AG04449 (cell line): ENCODE results near the gene DMPK.

Experiments used
- CTCF ChIA-PET: fragments of 350-600 bp; formaldehyde crosslinking; extraction: SDS; loops from one replicate; lab custom pipeline; 2021; ENCODE audit warnings: antibody characterized with exemption; lab: Yijun Ruan, JAX
- POLR2A ChIA-PET: fragments of 400-600, 350-600 bp; formaldehyde crosslinking; extraction: SDS; loops from one replicate; lab custom pipeline; 2020; ENCODE audit warnings: antibody characterized with exemption, inconsistent platforms; lab: Yijun Ruan, JAX
- DNase-seq: peaks from one replicate; pipeline ENCODE4 v3.0.0-alpha.2; 2010; ENCODE audit warnings: low read depth, low spot score
- H3K4me3 ChIP-seq: 2 replicates; pipeline ENCODE4 v1.5.1; 2011; ENCODE audit warnings: low read depth, mild to moderate bottlenecking, control low read depth, low read length
- TF ChIP-seq, protein P1 (sequence below): IDR thresholded peaks from one replicate; pipeline ENCODE4 v1.5.1; 2011; ENCODE audit warnings: mild to moderate bottlenecking, moderate library complexity, low read length, control low read depth, inconsistent platforms; ENCODE audit not compliant: insufficient read depth; ENCODE audit errors: missing control alignments

The DMPK gene

DNA sequence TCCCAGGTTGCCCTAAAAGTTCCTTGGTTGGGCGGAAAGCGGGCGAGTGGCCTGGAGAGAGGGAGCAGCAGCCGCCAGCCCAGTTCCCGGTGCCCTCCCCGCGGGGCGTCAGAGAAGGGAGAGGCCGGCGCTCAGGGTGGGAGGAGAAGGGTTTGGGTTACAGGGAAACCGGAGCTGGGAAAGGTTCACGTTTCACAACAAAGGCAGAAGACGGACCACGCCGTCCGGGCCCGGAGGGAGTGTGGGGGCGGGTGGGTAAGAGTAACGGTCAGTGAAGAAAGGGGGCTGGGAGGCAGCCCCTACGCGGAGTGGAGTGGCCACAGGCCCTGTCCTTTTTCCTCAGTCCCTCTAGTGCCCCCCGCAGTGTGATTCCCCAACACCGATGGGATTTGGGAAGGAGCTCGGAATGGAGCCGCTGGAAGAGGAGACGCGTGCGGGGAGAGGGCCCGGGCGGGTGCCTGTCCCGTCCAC is 14.8 kb downstream of the DMPK start:
- DNase-seq, result peak; percentile 45
- TF ChIP-seq, protein P1, sequence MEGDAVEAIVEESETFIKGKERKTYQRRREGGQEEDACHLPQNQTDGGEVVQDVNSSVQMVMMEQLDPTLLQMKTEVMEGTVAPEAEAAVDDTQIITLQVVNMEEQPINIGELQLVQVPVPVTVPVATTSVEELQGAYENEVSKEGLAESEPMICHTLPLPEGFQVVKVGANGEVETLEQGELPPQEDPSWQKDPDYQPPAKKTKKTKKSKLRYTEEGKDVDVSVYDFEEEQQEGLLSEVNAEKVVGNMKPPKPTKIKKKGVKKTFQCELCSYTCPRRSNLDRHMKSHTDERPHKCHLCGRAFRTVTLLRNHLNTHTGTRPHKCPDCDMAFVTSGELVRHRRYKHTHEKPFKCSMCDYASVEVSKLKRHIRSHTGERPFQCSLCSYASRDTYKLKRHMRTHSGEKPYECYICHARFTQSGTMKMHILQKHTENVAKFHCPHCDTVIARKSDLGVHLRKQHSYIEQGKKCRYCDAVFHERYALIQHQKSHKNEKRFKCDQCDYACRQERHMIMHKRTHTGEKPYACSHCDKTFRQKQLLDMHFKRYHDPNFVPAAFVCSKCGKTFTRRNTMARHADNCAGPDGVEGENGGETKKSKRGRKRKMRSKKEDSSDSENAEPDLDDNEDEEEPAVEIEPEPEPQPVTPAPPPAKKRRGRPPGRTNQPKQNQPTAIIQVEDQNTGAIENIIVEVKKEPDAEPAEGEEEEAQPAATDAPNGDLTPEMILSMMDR, result no peak
- CTCF ChIA-PET, result interaction anchor here (0.7 to 9.9 kb wide), 10 partner anchors 9 to 74 kb away, joined by 3 to 170 read pairs (median 4); partner anchors contain the start of genes DMPK and QPCTL
- peak overlapping the region; percentile 77 for H3K4me3 ChIP-seq
- POLR2A ChIA-PET, result interaction anchor here (0.8 to 6.2 kb wide), 5 partner anchors 10 to 75 kb away, joined by 3 to 65 read pairs (median 4); partner anchors contain the start of genes DMPK and QPCTL

DNA sequence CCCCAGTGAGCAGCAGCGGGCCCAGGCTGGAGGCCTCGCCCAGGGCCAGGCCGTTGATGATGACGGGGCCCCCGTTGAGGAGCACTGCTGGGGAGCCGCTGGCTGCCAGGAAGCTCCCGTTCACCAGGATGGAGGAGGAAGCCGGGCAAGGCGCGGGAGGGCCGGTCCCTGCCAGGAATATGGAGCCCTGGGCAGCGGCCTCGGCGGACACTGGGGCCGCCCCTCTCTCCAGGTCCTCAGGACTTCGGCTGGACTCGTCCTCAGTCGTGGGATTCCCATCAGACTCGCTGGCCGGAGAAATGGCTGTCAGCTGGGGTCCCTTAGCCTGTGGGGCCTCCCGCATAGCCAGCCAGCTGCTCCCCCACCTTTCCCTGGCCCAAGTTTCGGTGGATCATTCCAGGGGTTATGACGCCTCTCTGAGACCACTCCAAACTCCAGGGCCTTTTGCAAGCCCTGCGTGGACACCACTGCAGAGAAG is 15.4 kb downstream of the DMPK start:
- POLR2A ChIA-PET, result interaction anchor here (0.8 to 6.2 kb wide), 5 partner anchors 10 to 75 kb away, joined by 3 to 65 read pairs (median 4); partner anchors contain the start of genes DMPK and QPCTL
- TF ChIP-seq, protein P1, result no peak
- CTCF ChIA-PET, result interaction anchor here (0.8 to 9.9 kb wide), 8 partner anchors 9 to 74 kb away, joined by 3 to 170 read pairs (median 5); partner anchors contain the start of genes DMPK and QPCTL
- peak overlapping the region; percentile 77 for H3K4me3 ChIP-seq
- no peak for DNase-seq

DNA sequence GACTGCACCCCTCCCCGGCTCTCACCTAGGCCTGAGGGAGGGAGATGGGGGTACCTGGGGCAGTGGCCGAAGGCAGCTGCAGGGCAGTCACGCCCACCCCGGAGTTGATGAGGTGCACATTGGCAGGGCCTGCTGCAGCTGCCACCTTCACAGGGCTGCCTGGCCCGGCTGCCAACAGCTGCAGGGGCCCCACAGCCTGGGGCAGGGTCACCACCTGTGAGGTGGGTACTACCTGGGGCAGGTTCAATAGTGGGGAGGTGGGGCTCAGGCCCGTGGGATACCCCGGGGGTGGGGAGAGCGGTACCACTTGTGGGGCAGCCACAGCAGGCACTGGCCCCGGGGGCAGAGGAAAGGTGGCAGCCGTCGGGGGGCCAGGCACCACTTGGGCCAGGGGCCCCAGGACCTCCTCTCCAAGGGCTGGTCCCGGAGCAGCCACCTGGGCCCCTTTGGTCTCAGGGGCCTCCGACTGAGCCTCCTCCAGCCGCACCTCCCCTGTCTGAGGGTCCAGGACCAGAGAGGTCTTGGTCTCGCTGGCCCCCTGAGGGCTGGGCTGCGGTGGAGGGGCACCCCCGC is 15.9 kb downstream of the DMPK start:
- CTCF ChIA-PET, result interaction anchor here (1.6 to 9.9 kb wide), 3 partner anchors 16 to 73 kb away, joined by 4 to 170 read pairs (median 30); partner anchors contain the start of genes DMPK and QPCTL
- POLR2A ChIA-PET, result interaction anchor here (1.1 to 6.2 kb wide), 3 partner anchors 9 to 49 kb away, joined by 3 to 65 read pairs (median 54); partner anchors contain the start of gene DMPK
- H3K4me3 ChIP-seq, result peak overlapping the region; percentile 77

DNA sequence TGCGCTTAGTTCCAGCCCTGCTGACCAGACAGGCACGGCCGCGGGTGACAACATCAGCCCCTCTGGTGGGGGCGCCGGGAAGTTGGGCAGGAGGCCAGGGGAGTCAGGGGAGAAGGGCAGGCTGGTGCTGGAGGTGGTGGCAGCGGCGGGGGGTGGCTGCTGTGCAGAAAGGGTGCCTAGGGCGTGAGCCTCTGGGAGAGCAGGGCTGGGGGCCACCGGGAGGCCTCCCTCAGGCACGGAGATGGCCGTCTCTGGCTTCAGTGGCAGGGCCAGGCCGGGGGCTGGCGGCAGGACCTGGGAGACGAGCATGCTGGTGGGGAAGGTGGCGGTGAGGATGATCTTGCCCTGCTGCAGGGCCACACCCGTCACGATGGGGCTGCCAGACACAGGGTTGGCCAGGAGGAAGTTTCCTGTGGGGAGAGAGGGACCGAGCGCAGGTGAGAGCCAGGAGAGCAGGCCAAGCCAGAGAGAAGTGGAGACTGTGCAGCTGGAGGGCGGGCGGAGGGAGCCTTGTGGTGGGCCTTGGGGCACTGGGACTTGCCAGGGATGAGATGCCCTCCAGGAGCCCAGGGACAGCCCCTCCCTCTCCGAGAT is 16.5 kb downstream of the DMPK start:
- CTCF ChIA-PET, result interaction anchor here (1.4 to 9.9 kb wide), 3 partner anchors 34 to 84 kb away, joined by 3 to 170 read pairs (median 5); partner anchors contain the start of gene QPCTL
- H3K4me3 ChIP-seq, result no peak overlapping the region
- POLR2A ChIA-PET, result no interaction called here
- TF ChIP-seq, protein P1, result no peak
- DNase-seq, result no peak

More for the DNA sequence above, 15.9 kb downstream of the DMPK start:
- TF ChIP-seq, protein P1, result no peak
- DNase-seq, result no peak

DNA sequence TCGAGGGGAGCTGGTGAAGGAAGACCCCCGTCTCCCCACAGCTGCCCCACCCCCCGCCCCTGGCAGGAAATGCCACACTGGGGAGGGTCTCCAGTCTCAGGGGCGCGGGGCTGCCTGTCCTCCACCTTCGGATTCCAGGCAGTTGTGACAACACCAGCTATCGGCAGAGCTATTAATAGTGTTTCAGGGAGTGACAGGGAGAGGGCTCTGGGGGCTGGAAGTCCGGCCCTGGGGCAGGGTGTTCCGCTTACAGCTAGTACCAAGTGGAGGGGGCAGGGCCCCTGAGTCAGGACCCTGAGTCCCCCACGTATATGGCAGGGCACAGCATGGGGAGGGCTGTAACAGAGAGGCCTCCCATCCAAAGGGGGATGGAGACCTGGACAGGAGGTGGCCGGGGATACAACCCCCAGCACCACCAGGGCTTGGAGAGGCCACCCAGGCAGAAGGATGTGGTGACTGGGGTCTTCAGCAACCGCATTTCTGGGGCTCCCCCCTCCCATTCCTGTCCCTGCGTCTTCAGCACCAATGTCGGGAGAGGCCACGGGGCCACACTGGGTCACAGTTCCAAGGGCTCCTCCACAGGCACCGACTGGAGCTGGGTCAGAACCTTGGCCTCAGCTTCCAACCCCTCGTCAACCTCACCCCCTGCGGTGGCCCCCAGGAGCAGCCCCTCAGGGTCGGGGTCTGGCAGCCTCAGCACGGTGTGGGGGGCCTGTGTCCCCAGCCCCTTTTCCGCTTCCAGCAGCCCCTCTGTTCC is 17.2 kb downstream of the DMPK start:
- CTCF ChIA-PET, result interaction anchor here (0.8 to 9.9 kb wide), 4 partner anchors 9 to 83 kb away, joined by 3 to 170 read pairs (median 4); partner anchors contain the start of gene QPCTL
- DNase-seq, result no peak
- POLR2A ChIA-PET, result interaction anchor here (0.6 to 0.9 kb wide), 2 partner anchors 28 to 298 kb away, joined by 3 to 4 read pairs; partner anchors contain the start of gene DMWD
- TF ChIP-seq, protein P1, result no peak
- H3K4me3 ChIP-seq, result no peak overlapping the region
